IPS-NIHi11 (cell line): ENCODE measurements around the gene RBM26.
A peak's percentile ranks its signal among the peaks of the same experiment; 100 is the strongest.

Experiments used
- DNase-seq: peaks from one replicate; pipeline ENCODE4 v3.0.0; 2012; ENCODE audit warnings: mixed read lengths, low spot score

Gene RBM26

GRCh38 chr13:79405831-79406596 lies at the start of gene RBM26:
Gene RBM26, minus strand, starts transcription at chr13:79406255. Its CDS starts 481 bp downstream, at chr13:79405774.
- peak; percentile 91 for DNase-seq

GRCh38 chr13:79455331-79455730 lies 49.3 kb upstream of the RBM26 start:
- DNase-seq = no peak

GRCh38 chr13:79452239-79452913 lies 46.3 kb upstream of the RBM26 start:
- no peak for DNase-seq

GRCh38 chr13:79451500-79451962 lies 45.5 kb upstream of the RBM26 start:
- peak; percentile 35 for DNase-seq

GRCh38 chr13:79450110-79450509 lies 44.1 kb upstream of the RBM26 start:
- no peak for DNase-seq

- DNase-seq = no peak
Observed at GRCh38 chr13:79448413-79448812, 42.4 kb upstream of the RBM26 start.

- DNase-seq = no peak
Observed at GRCh38 chr13:79447741-79448140, 41.7 kb upstream of the RBM26 start.

GRCh38 chr13:79447141-79447540 lies 41.1 kb upstream of the RBM26 start:
- DNase-seq = no peak

- DNase-seq = peak; percentile 11
Observed at GRCh38 chr13:79445968-79446645, 40.1 kb upstream of the RBM26 start.

GRCh38 chr13:79442706-79443105 lies 36.7 kb upstream of the RBM26 start:
- DNase-seq = no peak

GRCh38 chr13:79442221-79442620 lies 36.2 kb upstream of the RBM26 start:
- no peak for DNase-seq

GRCh38 chr13:79440958-79441528 lies 35.0 kb upstream of the RBM26 start:
- no peak for DNase-seq

GRCh38 chr13:79439275-79439674 lies 33.2 kb upstream of the RBM26 start:
- no peak for DNase-seq

GRCh38 chr13:79435561-79435990 lies 29.5 kb upstream of the RBM26 start:
- no peak for DNase-seq

GRCh38 chr13:79434556-79434955 lies 28.5 kb upstream of the RBM26 start:
- DNase-seq = no peak

GRCh38 chr13:79432992-79433391 lies 26.9 kb upstream of the RBM26 start:
- no peak for DNase-seq

GRCh38 chr13:79432086-79432485 lies 26.0 kb upstream of the RBM26 start:
- DNase-seq = no peak

GRCh38 chr13:79429309-79429708 lies 23.3 kb upstream of the RBM26 start:
- no peak for DNase-seq

GRCh38 chr13:79427883-79428282 lies 21.8 kb upstream of the RBM26 start:
- no peak for DNase-seq

GRCh38 chr13:79427265-79427664 lies 21.2 kb upstream of the RBM26 start:
- DNase-seq = no peak

GRCh38 chr13:79423801-79424642 lies 18.0 kb upstream of the RBM26 start:
- DNase-seq = peak; percentile 15

- DNase-seq = no peak
Observed at GRCh38 chr13:79423340-79423739, 17.3 kb upstream of the RBM26 start.
